HEK293 (cell line): Measurements from ENCODE around the gene SMOC1.
A peak's percentile ranks its signal among the peaks of the same experiment; 100 is the strongest.

ENCODE experiments used
- CTCF ChIA-PET: fragments of 350-600 bp; formaldehyde crosslinking; extraction: SDS; loops from one replicate; lab custom pipeline; 2021; ENCODE audit warnings: antibody characterized with exemption; lab: Yijun Ruan, JAX
- POLR2A ChIA-PET: fragments of 300-600 bp; formaldehyde crosslinking; extraction: SDS; loops from one replicate; lab custom pipeline; 2020; ENCODE audit warnings: antibody characterized with exemption, inconsistent platforms; lab: Yijun Ruan, JAX
- H3K27ac ChIP-seq: fragments of 200-500 bp; sonication (Bioruptor generic); 2 replicates; pipeline ENCODE4 v1.5.1; 2014; ENCODE audit warnings: low read depth, low read length, control low read depth, inconsistent platforms; ENCODE audit errors: extremely low read depth
- H3K36me3 ChIP-seq, 2 experiments: fragments of 200-500 bp in 1 of 2; sonication (Bioruptor generic) in 1 of 2; 1 replicate in 1 of 2; 2 replicates in 1 of 2; pipeline ENCODE4 v1.5.1; 2014 to 2017; ENCODE audit warnings: inconsistent platforms in 2 of 2, low read length in 2 of 2; ENCODE audit not compliant: control insufficient read depth in 2 of 2, insufficient read depth in 1 of 2
- H3K4me1 ChIP-seq: fragments of 200-500 bp; sonication (Bioruptor generic); 2 replicates; pipeline ENCODE4 v1.5.1; 2014; ENCODE audit warnings: mild to moderate bottlenecking, low read length, inconsistent platforms; ENCODE audit not compliant: control insufficient read depth, insufficient read depth
- H3K4me3 ChIP-seq: 2 replicates; pipeline ENCODE4 v1.5.1; 2011; ENCODE audit warnings: low read depth, mild to moderate bottlenecking, control low read depth, low read length, moderate library complexity
- H3K9me3 ChIP-seq: fragments of 200-500 bp; sonication (Bioruptor generic); 2 replicates; pipeline ENCODE4 v1.5.1; 2014; ENCODE audit warnings: low read depth, low read length, inconsistent platforms; ENCODE audit not compliant: control insufficient read depth, insufficient read depth
- HOXC10 ChIP-seq: sonication (generic); formaldehyde crosslinking; IDR thresholded peaks from 2 replicates; pipeline ENCODE4 v1.8.1; 2023; ENCODE audit warnings: mild to moderate bottlenecking, missing genetic modification reagents
- IKZF3 ChIP-seq: fragments of 450-650 bp; IDR thresholded peaks from 2 replicates; pipeline ENCODE4 v1.5.0; 2018; ENCODE audit warnings: missing biosample characterization, mild to moderate bottlenecking, missing genetic modification characterization, moderate library complexity
- PRDM2 ChIP-seq: fragments of 450-650 bp; formaldehyde crosslinking; IDR thresholded peaks from 2 replicates; pipeline ENCODE4 v1.5.1; 2016; ENCODE audit warnings: missing biosample characterization, missing genetic modification characterization, borderline replicate concordance
- SP7 ChIP-seq: fragments of 450-650 bp; formaldehyde crosslinking; IDR thresholded peaks from 2 replicates; pipeline ENCODE4 v1.5.1; 2016; ENCODE audit warnings: missing biosample characterization, missing genetic modification characterization
- ZBTB11 ChIP-seq: fragments of 450-650 bp; formaldehyde crosslinking; conservative IDR thresholded peaks from 2 replicates; pipeline ENCODE4 v1.5.1; 2016; ENCODE audit warnings: low read depth, missing biosample characterization, missing genetic modification characterization
- ZBTB48 ChIP-seq: fragments of 450-650 bp; formaldehyde crosslinking; IDR thresholded peaks from 2 replicates; pipeline ENCODE4 v1.5.1; 2016; ENCODE audit warnings: missing biosample characterization, missing genetic modification characterization
- ZNF26 ChIP-seq: fragments of 450-650 bp; formaldehyde crosslinking; IDR thresholded peaks from 2 replicates; pipeline ENCODE4 v1.5.1; 2016; ENCODE audit warnings: missing biosample characterization, missing genetic modification characterization
- ZNF335 ChIP-seq: fragments of 450-650 bp; formaldehyde crosslinking; conservative IDR thresholded peaks from 2 replicates; pipeline ENCODE4 v1.5.1; 2016; ENCODE audit warnings: missing biosample characterization, missing genetic modification characterization
- ZNF529 ChIP-seq: fragments of 450-650 bp; formaldehyde crosslinking; IDR thresholded peaks from 2 replicates; pipeline ENCODE4 v1.5.1; 2017; ENCODE audit warnings: missing genetic modification characterization, missing biosample characterization; ENCODE audit not compliant: insufficient replicate concordance
- ZNF530 ChIP-seq: fragments of 450-650 bp; formaldehyde crosslinking; IDR thresholded peaks from 2 replicates; pipeline ENCODE4 v1.5.1; 2016; ENCODE audit warnings: low read depth, missing biosample characterization, missing genetic modification characterization
- ZNF560 ChIP-seq: fragments of 450-650 bp; formaldehyde crosslinking; IDR thresholded peaks from 2 replicates; pipeline ENCODE4 v1.5.1; 2017; ENCODE audit warnings: missing biosample characterization, missing genetic modification characterization, borderline replicate concordance
- ZNF585B ChIP-seq: fragments of 450-650 bp; formaldehyde crosslinking; IDR thresholded peaks from 2 replicates; pipeline ENCODE4 v1.5.1; 2016; ENCODE audit warnings: missing biosample characterization, missing genetic modification characterization
- ZNF629 ChIP-seq: fragments of 450-650 bp; formaldehyde crosslinking; IDR thresholded peaks from 2 replicates; pipeline ENCODE4 v1.5.1; 2017; ENCODE audit warnings: missing biosample characterization, missing genetic modification characterization
- ZNF654 ChIP-seq: fragments of 450-650 bp; formaldehyde crosslinking; IDR thresholded peaks from 2 replicates; pipeline ENCODE4 v1.5.1; 2016; ENCODE audit warnings: low read depth, missing biosample characterization, missing genetic modification characterization
- ZSCAN30 ChIP-seq: fragments of 450-650 bp; IDR thresholded peaks from 2 replicates; pipeline ENCODE4 v1.5.1; 2018; ENCODE audit warnings: missing biosample characterization, mild to moderate bottlenecking, missing genetic modification characterization, moderate library complexity
- TF ChIP-seq, protein P1 (sequence below): fragments of 450-650 bp; formaldehyde crosslinking; IDR thresholded peaks from 2 replicates; pipeline ENCODE4 v1.5.1; 2016; ENCODE audit warnings: missing biosample characterization, missing genetic modification characterization, borderline replicate concordance
- TF ChIP-seq, protein P2 (sequence below): fragments of 450-650 bp; formaldehyde crosslinking; IDR thresholded peaks from 2 replicates; pipeline ENCODE4 v1.5.1; 2017; ENCODE audit warnings: missing biosample characterization, mild to moderate bottlenecking, missing genetic modification characterization, moderate library complexity

The SMOC1 gene

GRCh38 chr14:70069186-70069585 lies 190.0 kb downstream of the SMOC1 start (continued):
- TF ChIP-seq ZNF26: no peak
- no peak for TF ChIP-seq ZNF654 (tag by site-specific recombination)
- TF ChIP-seq ZNF335 (tag by site-specific recombination): no peak
- no peak for TF ChIP-seq ZBTB11 (tag by site-specific recombination)

GRCh38 chr14:70073924-70074566 lies 194.8 kb downstream of the SMOC1 start:
- no peak overlapping the region for H3K4me3 ChIP-seq
- no peaks in the 10 kb centered on the region for H3K36me3 ChIP-seq
- no peaks in the 10 kb centered on the region for H3K4me1 ChIP-seq
- POLR2A ChIA-PET: interaction anchor here (0.5 kb wide), 1 partner anchor 195 kb away, joined by 3 read pairs; the partner anchor contains the start of gene SMOC1
- CTCF ChIA-PET: interaction anchor here (0.5 to 3.1 kb wide), 46 partner anchors 9 to 1033 kb away, joined by 3 to 42 read pairs (median 4); no protein-coding TSS in a partner anchor
- no peaks in the 10 kb centered on the region for H3K9me3 ChIP-seq
- H3K27ac ChIP-seq: no peak overlapping the region
- TF ChIP-seq ZNF529 (no peak), HOXC10 (no peak), ZNF654 (tag by site-specific recombination) (peak; percentile 47), IKZF3 (no peak), ZNF560 (tag by site-specific recombination) (no peak), ZNF585B (tag by site-specific recombination) (no peak), ZBTB48 (tag by site-specific recombination) (no peak), SP7 (tag by site-specific recombination) (no peak), ZBTB11 (tag by site-specific recombination) (no peak), ZNF629 (tag by site-specific recombination) (no peak), ZNF530 (no peak), ZSCAN30 (tag by site-specific recombination) (peak; percentile 47; the same call in 1 of the 2 replicates), PRDM2 (no peak)
- TF ChIP-seq, protein P1, sequence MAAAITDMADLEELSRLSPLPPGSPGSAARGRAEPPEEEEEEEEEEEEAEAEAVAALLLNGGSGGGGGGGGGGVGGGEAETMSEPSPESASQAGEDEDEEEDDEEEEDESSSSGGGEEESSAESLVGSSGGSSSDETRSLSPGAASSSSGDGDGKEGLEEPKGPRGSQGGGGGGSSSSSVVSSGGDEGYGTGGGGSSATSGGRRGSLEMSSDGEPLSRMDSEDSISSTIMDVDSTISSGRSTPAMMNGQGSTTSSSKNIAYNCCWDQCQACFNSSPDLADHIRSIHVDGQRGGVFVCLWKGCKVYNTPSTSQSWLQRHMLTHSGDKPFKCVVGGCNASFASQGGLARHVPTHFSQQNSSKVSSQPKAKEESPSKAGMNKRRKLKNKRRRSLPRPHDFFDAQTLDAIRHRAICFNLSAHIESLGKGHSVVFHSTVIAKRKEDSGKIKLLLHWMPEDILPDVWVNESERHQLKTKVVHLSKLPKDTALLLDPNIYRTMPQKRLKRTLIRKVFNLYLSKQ (tag by site-specific recombination): no peak
- TF ChIP-seq, protein P2, sequence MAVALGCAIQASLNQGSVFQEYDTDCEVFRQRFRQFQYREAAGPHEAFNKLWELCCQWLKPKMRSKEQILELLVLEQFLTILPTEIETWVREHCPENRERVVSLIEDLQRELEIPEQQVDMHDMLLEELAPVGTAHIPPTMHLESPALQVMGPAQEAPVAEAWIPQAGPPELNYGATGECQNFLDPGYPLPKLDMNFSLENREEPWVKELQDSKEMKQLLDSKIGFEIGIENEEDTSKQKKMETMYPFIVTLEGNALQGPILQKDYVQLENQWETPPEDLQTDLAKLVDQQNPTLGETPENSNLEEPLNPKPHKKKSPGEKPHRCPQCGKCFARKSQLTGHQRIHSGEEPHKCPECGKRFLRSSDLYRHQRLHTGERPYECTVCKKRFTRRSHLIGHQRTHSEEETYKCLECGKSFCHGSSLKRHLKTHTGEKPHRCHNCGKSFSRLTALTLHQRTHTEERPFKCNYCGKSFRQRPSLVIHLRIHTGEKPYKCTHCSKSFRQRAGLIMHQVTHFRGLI (tag by site-specific recombination): no peak
